GM23248 (cell line): ENCODE data around the gene EVI2A.

Experiments used
- EZH2 ChIP-seq: fragments of 200-600 bp; sonication (generic); IDR thresholded peaks from 2 replicates; pipeline ENCODE4 v1.6.1; 2018; ENCODE audit warnings: antibody characterized with exemption, mild to moderate bottlenecking; ENCODE audit not compliant: insufficient read depth, poor library complexity, severe bottlenecking
- EZH2phosphoT487 ChIP-seq: fragments of 200-600 bp; sonication (generic); IDR thresholded peaks from 2 replicates; pipeline ENCODE4 v1.6.1; 2018; ENCODE audit warnings: antibody characterized with exemption, moderate library complexity, mild to moderate bottlenecking, low read depth; ENCODE audit not compliant: insufficient read depth

- TF ChIP-seq EZH2: no peak
- no peak for TF ChIP-seq EZH2phosphoT487
Observed at GRCh38 chr17:31309556-31309955, 11.9 kb downstream of the EVI2A start.
